Astrocyte (in vitro differentiated cells and primary cell): ENCODE measurements around the gene S100A3.

ENCODE experiments used
- EZH2 ChIP-seq: IDR thresholded peaks from 2 replicates; pipeline ENCODE4 v1.6.1; 2012; ENCODE audit warnings: mild to moderate bottlenecking, low read length, inconsistent platforms; ENCODE audit not compliant: insufficient read depth
- TF ChIP-seq, protein P1 (sequence below): IDR thresholded peaks from 2 replicates; pipeline ENCODE4 v1.5.1; 2011; ENCODE audit warnings: low read depth, mild to moderate bottlenecking, inconsistent platforms, low read length, moderate library complexity; ENCODE audit not compliant: insufficient read depth

DNA sequence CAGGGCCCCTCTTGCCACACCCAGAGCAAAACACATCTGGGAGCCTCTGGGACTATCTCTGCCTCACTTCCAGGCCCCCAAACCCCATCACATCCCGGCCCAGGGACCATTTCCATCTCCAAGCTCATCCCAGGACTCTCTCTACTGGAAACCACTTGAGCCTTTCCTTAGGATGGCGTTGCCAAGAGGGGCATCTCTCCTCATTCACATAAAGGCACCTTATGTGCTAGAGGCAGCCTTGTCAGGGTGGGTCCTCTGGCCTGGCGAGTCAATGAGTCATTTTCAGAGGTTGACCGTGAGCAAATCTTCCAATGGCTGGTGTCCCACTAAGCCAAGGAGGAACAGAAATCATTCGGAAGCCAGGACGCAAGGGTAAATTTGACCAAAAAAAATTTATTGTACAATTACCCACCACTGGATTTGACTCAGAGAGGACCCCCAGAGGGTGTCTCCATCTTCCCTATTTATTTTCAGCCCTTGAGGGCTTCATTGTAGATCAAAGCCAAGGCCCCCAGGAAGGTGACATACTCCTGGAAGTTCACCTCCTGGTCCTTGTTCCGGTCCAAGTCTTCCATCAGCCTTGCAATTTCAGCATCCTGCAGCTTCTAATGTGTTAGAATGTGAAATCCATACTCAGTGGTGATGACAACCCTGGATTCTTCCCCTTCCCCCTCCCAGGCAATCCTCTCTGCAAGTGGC lies 14.7 kb downstream of the S100A3 start:
- no peak for TF ChIP-seq EZH2
- TF ChIP-seq, protein P1, sequence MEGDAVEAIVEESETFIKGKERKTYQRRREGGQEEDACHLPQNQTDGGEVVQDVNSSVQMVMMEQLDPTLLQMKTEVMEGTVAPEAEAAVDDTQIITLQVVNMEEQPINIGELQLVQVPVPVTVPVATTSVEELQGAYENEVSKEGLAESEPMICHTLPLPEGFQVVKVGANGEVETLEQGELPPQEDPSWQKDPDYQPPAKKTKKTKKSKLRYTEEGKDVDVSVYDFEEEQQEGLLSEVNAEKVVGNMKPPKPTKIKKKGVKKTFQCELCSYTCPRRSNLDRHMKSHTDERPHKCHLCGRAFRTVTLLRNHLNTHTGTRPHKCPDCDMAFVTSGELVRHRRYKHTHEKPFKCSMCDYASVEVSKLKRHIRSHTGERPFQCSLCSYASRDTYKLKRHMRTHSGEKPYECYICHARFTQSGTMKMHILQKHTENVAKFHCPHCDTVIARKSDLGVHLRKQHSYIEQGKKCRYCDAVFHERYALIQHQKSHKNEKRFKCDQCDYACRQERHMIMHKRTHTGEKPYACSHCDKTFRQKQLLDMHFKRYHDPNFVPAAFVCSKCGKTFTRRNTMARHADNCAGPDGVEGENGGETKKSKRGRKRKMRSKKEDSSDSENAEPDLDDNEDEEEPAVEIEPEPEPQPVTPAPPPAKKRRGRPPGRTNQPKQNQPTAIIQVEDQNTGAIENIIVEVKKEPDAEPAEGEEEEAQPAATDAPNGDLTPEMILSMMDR: no peak
